ENCODE data around the gene MEN1.
A peak's percentile ranks its signal among the peaks of the same experiment; 100 is the strongest.

Gene MEN1

GRCh38 chr11:64801158-64801464, 9.2 kb downstream of the MEN1 start:
- DNase-seq: no peak

DNA sequence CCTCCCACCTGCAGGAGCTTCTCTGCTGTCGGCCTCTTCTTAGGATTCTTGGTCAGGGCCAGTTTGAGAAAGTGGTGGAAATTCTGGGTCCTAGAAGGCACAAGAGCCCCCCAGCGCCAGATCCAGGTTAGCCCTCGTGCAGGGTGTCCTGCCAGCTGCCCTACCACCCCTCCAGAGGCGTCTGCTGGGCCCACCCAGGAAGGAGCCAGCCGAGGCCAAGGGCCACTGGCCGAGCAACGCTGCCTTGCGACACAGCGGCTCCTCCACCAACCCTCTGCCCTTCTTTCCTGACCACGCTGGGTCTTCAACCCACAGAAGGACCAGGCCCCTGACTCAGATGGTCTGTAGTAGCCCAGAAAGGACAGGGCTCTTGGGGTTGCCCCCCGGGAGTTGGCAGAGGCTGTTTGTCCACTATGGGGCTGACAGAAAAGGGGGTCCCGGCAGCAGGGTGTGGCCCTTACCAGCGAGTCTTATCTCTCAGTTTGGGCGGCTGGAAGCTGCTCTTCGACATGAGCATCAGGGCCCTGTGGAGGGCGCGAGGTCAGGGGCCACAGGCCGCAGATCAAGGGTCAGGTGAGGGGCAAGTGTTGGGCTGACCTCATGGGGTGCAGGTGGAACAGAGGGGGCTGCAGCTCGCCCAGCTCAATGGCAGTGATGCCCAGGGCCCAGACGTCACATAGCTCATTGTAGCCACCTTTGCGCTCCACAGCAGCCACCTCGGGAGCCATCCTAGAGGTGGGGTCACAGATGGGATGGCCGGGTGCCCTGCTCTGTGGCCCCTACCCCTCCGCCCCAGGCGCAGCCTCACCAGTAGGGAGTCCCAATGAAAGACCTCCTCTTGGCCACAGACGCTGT, 9.8 kb downstream of the MEN1 start:
- DNase-seq: no peak

- DNase-seq: no peak
Observed at GRCh38 chr11:64799623-64800302, 10.6 kb downstream of the MEN1 start.

DNA sequence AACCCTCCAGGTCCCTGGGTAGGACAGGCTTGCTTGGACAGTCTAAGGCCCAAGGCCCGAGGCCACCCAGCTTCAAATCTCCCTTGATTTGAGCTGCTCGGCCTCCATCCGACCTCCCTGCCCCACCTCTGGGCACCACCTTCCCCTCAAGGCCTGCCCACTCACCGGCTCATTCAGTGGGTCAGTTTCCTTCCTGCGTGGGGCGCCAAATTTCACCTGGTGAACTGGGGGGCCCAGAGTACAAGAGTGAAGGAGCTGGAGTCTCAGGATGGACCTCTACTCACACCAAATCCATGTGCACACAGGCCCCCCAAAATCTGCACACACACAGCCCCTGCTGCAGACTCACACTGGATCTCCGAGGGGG, 11.1 kb downstream of the MEN1 start:
- no peak for DNase-seq

- no peak for DNase-seq
Observed at GRCh38 chr11:64796757-64797541, 13.4 kb downstream of the MEN1 start.

DNA sequence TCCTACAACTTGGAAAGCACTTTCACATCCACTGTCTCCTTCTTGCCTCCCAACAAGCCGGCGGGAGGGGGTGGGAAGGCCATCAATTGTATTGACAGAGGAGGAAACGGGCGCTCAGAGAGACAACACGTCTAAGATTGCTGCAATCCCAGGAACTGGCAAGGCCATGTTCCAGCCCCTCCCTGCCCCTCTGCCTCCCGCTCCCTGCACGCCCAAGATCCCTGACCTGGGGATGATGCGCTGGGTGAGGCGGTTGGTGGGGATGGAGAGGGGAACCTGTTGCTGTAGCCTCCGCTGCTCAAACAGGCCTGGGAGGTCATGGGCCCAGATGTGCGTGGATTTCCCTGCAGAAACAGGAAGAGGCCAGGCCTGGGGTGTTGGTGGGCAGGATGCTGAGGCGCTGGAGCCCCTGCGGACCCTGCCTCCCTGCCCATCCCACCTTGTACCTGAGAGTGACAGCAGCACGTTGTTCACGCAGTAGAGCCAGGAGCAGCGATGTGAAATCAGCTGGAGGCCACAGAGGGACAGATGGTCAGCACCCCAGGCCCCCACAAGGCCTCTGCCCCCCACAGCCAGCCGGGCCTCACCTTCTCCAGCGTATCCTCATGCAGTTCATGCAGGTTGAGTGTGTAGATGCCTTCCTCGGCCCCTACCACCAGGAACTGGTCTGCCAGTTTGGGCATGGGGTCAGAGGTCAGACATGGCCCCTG, 14.1 kb downstream of the MEN1 start:
- DNase-seq: no peak

DNA sequence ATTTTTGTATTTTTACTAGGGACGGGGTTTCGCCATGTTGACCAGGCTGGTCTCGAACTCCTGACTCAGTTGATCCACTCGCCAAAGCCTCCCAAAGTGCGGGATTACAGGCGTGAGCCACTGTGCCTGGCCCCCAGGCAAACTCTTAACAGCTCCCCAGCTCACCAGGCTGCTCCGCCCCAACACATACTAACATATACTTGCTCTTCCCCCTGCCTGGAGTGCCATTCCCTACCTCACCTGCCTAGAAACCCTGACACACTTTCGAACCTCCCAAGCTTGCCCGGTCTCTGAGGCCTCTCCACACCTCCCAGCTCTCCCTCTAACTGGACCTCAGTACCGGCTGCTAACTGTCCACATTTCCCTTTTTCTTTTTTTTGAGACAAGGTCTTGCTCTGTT, 15.8 kb downstream of the MEN1 start:
- DNase-seq: no peak

GRCh38 chr11:64793271-64794160, 16.8 kb downstream of the MEN1 start:
- no peak for DNase-seq

DNA sequence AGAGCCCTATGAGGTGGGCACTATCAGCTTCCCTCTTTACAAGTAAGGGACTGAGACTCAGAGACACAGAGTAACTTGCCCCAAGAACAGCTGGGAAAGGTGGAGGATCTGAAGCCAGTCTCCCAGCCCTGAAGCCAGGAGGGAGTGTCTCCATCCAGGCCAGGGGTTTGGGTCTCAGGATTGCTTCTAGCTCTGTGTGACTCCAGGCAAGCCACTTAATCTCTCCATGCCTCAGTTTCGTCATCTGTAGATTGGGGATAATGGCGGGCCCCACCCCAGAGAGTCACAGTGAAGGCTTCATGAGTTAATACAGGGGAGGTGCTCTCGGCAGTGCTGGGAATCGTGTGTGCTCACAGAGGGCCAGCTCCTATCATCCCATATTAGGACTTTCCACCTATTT, 17.9 kb downstream of the MEN1 start:
- no peak for DNase-seq

DNA sequence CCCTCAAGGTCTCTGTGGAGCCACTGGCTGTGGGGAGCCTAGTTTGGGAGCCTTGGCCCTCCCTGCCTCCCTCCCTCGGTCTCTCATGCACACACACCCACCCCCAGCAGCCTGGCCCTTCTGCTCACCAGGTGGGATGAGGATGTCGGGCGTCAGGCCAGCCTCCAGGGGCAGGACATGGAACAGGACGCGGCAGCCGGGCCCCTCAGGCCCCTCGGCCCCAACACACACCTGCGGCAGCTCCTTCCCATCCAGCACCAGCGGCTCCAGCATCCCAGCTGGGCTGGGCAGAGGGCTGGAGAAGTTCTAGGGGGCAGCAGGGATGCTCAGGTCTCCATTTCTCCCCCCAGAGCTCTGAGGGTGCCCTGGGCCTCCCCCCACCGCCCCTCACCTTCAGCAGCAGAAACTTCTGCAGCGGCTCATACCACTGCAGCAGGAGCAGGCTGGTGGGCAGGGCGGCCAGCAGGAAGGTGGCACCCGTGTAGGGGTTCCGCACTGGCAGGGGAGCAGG, 18.5 kb downstream of the MEN1 start:
- DNase-seq: no peak

DNA sequence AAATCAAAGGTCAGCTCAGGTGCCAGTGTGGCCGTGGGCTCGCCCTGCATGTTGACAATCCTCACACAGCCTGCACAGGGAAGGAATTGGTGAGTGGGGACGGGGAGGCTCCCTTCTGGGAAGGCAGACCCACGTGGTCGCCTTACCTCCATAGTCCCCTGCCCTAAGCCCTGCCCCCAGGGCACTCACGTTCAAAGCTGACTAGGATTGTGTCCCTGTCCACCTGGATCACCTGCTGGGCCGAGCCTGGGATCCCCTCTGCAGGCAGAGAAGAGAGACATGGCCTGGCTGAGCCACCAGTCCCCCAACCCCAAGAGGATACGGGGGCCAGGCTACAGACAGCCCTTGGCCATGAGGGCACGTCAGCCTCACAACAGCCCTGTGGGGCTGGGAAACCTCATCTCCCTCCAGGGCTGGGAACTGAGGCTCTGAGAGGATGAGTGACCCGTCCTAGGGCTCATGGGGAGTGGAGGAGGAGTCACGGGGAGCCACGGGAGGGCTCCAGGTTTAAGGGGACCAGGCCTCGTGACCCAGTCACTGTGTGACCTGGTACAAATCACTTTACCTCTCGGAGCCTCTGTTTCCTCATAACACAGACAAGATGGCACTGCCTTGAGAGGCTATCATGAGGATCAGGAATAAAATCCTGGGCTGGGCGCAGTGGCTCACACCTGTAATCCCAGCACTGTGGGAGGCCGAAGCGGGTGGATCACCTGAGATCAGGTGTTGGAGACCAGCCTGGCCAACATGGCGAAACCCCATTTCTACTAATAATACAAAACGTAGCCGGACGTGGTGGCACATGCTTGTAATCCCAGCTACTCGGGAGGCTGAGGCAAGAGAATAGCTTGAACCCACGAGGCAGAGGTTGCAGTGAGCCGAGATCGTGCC, 19.9 kb downstream of the MEN1 start:
- DNase-seq: no peak

- DNase-seq: no peak
Observed at GRCh38 chr11:64789331-64790204, 20.8 kb downstream of the MEN1 start.

- no peak for DNase-seq
Observed at GRCh38 chr11:64788321-64789215, 21.8 kb downstream of the MEN1 start.

GRCh38 chr11:64787526-64788320, 22.6 kb downstream of the MEN1 start:
- peak; percentile 69 for DNase-seq

DNA sequence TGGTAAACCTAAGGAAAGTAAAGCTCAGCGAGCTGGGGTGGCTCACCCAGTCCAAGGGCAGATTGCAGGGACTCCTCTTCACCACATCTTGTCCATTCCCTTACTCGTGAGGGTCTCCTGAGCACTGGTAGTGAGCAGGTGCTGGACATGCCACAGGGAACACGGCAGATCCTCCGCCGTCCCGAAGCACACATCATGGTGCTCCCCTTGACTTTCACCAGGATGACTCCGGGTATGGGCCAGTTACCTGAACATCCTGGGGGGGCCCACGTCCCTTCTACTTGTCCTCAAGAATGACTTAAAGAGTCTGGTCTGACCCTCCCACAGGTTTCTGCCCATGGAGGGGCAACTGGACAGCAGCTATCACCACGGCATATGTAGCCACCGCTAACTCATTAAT, 24.0 kb downstream of the MEN1 start:
- no peak for DNase-seq

GRCh38 chr11:64784813-64785581, 25.4 kb downstream of the MEN1 start:
- no peak for DNase-seq
